Stimulated activated CD8-positive, alpha-beta memory T cell treated with anti-CD3 and anti-CD28 coated beads, Interleukin-15, amount 100 ng/mL, for 24 hours (primary cell): Measurements from ENCODE around the gene RHOF.

Source experiments
- DNase-seq: peaks from one replicate; pipeline ENCODE4 v3.0.0-alpha.2; 2020; ENCODE audit warnings: low read depth

RHOF gene

DNA sequence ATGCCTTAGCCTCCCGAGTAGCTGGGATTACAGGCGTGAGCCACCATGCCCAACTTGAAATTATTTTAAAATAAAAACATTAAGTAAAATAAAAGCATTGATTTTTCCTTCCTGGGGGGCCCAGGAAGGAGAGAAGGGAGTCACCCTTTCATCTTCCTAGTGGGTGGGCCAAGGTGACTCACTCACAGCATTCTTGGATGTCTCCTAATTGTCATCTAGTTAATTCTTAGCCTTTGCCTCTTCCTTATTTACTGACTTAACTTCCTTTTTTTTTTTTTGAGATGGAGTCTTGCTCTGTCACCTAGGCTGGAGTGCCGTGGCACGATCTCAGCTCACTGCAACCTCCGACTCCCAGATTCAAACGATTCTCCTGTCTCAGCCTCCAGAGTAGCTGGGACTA, 51.7 kb downstream of the RHOF start:
- DNase-seq, result no peak

DNA sequence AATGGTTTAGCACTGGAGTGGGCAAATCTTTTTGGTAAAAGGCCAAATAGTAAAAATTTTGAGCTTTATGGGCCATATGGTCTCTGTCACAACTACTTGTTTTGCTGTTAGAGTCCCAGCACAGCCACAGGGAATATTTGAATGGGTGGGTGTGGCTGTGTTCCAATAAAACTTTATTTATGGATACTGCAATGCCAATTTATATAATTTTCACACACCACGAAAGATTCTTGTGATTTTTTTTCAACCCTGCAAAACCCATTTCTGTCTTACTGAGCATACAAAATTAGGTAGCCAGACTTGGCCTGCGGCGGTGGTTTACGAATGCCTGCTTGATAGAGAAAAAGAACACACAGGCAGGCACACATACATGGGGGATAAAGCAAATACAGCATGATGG, 52.6 kb downstream of the RHOF start:
- DNase-seq, result no peak

DNA sequence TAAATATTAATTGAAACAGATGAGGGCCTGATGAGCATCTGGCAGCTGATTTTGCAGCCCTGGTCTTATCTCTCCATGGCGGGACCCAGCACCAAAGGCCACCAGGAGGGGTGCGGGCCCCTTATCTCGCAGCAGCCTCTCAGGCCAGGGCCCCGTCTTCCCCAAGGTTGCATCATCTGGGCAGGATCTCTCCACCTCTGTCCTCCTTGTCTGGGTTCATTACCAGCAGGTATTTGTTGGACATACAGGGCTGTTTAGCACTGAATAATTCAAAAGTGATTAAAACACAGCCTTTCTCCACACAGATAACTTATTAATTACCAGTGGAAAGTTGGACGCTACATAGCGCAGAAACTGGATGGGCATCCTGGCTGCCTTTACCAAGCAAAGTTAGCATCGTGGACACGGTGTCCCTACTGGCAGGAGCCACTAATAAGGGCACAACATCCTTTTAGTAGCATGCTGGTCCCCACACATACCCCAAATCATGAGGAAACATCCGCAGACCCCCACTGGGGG, 55.1 kb downstream of the RHOF start:
- DNase-seq, result no peak

- DNase-seq, result no peak
These were observed 59.6 kb downstream of the RHOF start for GRCh38 chr12:121733849-121734248.

GRCh38 chr12:121731473-121731872, 62.0 kb downstream of the RHOF start:
- DNase-seq, result no peak

DNA sequence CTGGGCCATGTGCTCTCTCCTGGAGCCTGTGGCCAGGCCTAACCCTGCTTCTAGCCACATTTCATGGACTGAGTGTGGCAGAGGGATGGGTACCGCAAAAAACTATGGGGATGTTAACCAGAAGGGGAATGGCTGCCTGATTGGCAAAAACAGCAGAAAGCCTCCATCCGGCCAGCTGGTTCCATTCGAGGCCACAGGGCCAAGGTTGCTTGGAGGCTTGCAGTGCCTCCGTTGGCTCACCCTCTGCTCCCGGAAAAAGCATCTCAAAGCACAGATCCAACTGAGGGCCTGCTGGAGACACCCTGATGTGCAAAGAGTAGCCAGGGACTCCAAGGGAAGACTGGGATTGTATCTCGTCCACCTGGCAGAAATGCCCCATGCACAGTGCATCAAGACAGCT, 64.5 kb downstream of the RHOF start:
- no peak for DNase-seq
